ENCODE measurements around the gene LTBP2. TPM values are rescaled to one million over a fixed set of nuclear protein-coding genes. Genes with fewer than 3 reads are reported as not detected.

The LTBP2 gene
- total and polyA plus RNA-seq, 2 of the 13 experiments (the other 11 are each of a cell fraction or from before 2014, with no cell fraction given): 0.20 to 0.41 TPM

- H3K9me3 ChIP-seq (ENCODE audit: low read length): no peaks in the 10 kb centered on the region
- DNase-seq (ENCODE audit: low spot score) (no peak), FAIRE-seq (no peak), ATAC-seq (no peak)
- no peaks in the 10 kb centered on the region for H3K79me2 ChIP-seq (ENCODE audit: insufficient read depth, low read length)
- peak overlapping the region in 1 of 3 experiments; percentile 17; a peak in 1 of 6 replicates for H3K4me3 ChIP-seq (replicated peaks in 1 of 3; ENCODE audit: insufficient read depth in 1 of 3, low read depth in 2 of 3, low read length in 3 of 3)
- peaks cover 34% of the 10 kb centered on the region for H3K4me1 ChIP-seq (ENCODE audit: insufficient read depth, low read length)
- no peaks in the 10 kb centered on the region for H3K36me3 ChIP-seq (replicated peaks in 1 of 2; ENCODE audit: control insufficient read depth in 1 of 2, insufficient read depth in 2 of 2, low read length in 2 of 2)
- no peak overlapping the region for H3K9ac ChIP-seq (ENCODE audit: insufficient read depth, low read depth, low read length)
- ChIA-PET POLR2A (interaction anchor here (1.1 kb wide), 1 partner anchor 20 kb away, joined by 3 read pairs; no protein-coding TSS in a partner anchor), CTCF (ENCODE audit: low intra/inter-chr PET ratio, low total read pairs) (interaction anchor here (1.3 to 2.5 kb wide), 3 partner anchors 16 to 112 kb away, joined by 5 to 8 read pairs (median 7); partner anchors contain the start of genes AREL1 and FCF1)
- TF ChIP-seq ARID3A (IDR thresholded peaks at IDR 0.05; ENCODE audit: low read depth, low read length) (no peak), PRDM15 (CRISPR knock-in tag; IDR thresholded peaks at IDR 0.05) (peak; percentile 51; the same call in 1 of the 2 replicates)
- no TSS peak for BruUV-seq (replicated peaks)
- no peak overlapping the region for H3K27ac ChIP-seq (ENCODE audit: extremely low read length, insufficient read depth, low read length)
- intact Hi-C loops (cut with micrococcal nuclease; ENCODE audit: unreplicated experiment) (loop anchor here (5.0 kb wide), 1 partner anchor 111 kb away; no protein-coding TSS in a partner anchor), in situ Hi-C loops (cut with HindIII; ENCODE audit: extremely low pct_ligation_motif_present, low pct_unique_long_range_greater_than_20kb) (loop anchor here (25.0 kb wide), 1 partner anchor 174 kb away; no protein-coding TSS in a partner anchor)
- no peaks in the 10 kb centered on the region for H4K20me1 ChIP-seq (ENCODE audit: insufficient read depth, low read length)
- no peak overlapping the region for H2AFZ ChIP-seq (ENCODE audit: low read length)
- 39% methylated on average over 11 of the region's 16 CpGs for WGBS (ENCODE audit: low lambda C conversion rate)
- H3K27me3 ChIP-seq (ENCODE audit: control insufficient read depth in 1 of 2, insufficient read depth in 2 of 2, low read length in 2 of 2): peaks cover 1 to 19% of the 10 kb centered on the region in 2 experiments; a peak in 4 of 5 replicates
- H3K4me2 ChIP-seq (ENCODE audit: low read depth, low read length): peak overlapping the region; percentile 42; the same call in 1 of the 2 replicates
Measured at GRCh38 chr14:74613211-74613914, 1.3 kb upstream of the LTBP2 start.

Data from HepG2 (cell line).